ENCODE results near the gene PDCD7.
"Not testable (repeated sequence)": the region's sequence is repeated elsewhere in the genome, so short reads cannot be mapped to it uniquely, and the experiment has no call there.

DNA sequence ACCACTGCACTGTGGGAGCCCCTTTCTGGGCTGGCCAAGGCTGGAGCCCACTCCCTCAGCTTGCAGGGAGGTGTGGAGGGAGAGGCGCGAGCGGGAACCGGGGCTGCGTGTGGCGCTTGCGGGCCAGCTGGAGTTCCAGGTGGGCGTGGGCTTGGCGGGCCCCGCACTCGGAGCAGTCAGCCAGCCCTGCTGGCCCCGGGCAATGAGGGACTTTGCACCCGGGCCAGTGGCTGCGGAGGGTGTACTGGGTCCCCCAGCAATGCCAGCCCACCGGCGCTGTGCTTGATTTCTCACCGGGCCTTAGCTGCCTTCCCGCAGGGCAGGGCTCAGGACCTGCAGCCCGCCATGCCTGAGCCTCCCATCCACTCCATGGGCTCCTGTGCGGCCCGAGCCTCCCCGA, 58.7 kb downstream of the PDCD7 start:
- TF ChIP-seq, protein P1, sequence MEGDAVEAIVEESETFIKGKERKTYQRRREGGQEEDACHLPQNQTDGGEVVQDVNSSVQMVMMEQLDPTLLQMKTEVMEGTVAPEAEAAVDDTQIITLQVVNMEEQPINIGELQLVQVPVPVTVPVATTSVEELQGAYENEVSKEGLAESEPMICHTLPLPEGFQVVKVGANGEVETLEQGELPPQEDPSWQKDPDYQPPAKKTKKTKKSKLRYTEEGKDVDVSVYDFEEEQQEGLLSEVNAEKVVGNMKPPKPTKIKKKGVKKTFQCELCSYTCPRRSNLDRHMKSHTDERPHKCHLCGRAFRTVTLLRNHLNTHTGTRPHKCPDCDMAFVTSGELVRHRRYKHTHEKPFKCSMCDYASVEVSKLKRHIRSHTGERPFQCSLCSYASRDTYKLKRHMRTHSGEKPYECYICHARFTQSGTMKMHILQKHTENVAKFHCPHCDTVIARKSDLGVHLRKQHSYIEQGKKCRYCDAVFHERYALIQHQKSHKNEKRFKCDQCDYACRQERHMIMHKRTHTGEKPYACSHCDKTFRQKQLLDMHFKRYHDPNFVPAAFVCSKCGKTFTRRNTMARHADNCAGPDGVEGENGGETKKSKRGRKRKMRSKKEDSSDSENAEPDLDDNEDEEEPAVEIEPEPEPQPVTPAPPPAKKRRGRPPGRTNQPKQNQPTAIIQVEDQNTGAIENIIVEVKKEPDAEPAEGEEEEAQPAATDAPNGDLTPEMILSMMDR (IDR thresholded peaks at IDR 0.05) = not testable (repeated sequence)
- TF ChIP-seq POLR2AphosphoS5 (IDR thresholded peaks at IDR 0.05); POLR2A (IDR thresholded peaks at IDR 0.05; ENCODE audit: low read depth): not testable (repeated sequence)
